ENCODE data around the gene CST3.
"Not testable (repeated sequence)": the region's sequence is repeated elsewhere in the genome, so short reads cannot be mapped to it uniquely, and the experiment has no call there.

Gene CST3, protein sequence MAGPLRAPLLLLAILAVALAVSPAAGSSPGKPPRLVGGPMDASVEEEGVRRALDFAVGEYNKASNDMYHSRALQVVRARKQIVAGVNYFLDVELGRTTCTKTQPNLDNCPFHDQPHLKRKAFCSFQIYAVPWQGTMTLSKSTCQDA

DNA sequence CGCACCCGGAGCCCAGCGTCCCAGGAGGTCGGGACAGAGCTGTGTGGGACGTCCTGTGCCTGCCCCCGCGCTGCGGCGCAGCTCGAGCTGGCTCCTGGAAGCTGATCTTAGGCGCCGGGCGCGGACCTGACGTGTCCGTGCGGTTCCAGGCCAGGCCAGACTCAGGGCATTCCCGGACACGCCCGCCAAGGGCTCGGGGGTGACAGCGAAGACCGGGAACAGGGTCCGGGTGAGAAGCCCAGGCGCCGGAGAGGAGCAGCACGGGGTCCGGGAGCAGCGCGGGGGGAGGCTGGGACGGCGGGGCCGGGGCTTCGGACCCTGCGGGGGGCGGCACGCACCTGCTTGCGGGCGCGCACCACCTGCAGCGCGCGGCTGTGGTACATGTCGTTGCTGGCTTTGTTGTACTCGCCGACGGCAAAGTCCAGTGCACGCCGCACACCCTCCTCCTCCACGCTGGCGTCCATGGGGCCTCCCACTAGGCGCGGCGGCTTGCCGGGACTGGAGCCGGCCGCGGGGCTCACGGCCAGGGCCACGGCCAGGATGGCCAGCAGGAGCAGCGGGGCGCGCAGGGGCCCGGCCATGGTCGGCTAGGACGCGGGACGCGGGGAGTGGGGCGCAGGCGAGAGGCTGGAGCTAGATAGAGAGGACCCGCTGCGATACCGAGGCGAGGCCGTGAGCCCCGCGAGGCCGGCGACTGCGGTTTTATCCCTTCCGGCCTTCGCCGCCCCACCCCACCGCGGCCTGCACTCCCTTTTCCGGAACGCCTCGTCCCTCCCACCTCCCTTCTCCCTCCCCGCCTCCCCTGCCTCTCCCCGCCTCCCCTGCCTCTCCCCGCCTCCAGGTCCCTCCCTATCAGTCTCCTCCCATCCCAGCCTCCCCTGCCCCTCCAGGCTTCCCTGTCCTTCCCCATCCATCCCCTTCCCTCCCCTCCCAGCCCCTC lies at the start of gene CST3:
TSS of gene CST3 (minus strand) at position 674 of the 940 bp plus-strand sequence. CDS start at position 581, 93 bp downstream.
- DNase-seq (ENCODE audit: low spot score): peak; percentile 4

DNA sequence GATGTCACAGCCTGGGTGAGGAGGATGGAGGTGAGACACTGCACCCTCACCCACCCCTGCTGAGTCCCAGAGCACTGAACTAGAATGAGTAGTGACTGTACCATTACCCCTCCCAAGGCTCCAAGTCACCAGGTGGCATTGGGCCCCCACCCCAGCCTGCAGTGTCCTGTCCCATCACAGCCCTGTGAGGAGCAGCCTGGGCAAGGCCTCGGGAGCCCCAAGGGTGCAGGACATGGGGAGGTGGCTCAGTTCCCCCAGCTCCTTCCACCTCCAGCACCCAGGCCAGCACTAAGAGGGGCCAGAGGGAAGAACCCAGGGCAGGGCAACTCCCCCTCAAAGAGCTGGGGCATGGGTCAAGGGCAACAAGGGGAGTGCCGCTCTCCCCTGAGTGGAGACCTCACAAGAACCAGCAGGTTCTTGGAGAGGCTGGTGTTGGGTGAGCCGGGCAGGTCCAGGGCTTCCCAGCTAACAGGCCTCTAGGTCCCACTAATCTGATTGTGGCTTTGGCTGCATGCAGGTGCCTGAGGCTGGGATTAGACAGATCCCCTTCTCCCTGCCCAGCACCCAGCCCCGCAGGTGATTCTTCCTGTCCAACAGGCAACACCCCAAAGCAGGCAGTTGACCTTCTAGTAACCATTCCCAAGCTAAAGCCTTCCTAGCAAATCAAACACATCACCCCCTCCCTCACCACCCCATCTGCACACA lies 48.4 kb upstream of the CST3 start:
- no peak for DNase-seq (ENCODE audit: low spot score)

DNA sequence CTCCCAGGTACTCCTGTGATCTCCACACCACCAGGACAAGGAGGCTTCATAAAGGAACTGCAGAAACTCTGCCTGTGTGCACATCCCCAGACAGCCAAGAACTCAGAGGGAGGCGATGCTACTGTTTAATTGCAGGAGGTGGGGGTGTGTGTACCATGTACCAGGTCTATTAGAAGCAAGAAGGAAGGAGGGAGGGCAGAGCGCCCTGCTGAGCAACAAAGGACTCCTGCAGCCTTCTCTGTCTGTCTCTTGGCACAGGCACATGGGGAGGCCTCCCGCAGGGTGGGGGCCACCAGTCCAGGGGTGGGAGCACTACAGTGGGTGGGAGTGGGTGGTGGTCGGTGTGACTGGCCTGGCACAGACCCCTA lies 47.8 kb upstream of the CST3 start:
- DNase-seq (ENCODE audit: low spot score): not testable (repeated sequence)

DNA sequence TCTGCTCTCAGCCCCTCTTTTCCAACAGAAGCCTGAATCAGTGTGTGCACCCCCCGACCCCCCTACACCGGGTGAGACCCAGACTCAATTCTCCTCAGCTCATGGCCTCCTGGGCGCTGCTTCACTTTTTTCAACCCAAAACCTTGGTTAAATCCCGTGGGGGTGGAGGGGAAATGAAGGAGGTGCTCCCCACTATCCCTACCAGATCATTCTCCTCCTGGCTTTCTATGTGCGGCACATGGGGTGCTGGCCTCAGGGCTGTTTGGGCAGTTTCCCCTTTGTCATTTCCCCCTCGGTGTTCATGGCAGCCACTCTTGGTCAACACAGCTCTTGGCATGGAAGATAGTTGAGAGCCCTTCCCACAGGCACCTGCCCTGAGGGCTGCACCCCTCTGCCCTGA lies 46.5 kb upstream of the CST3 start:
- DNase-seq (ENCODE audit: low spot score): no peak

DNA sequence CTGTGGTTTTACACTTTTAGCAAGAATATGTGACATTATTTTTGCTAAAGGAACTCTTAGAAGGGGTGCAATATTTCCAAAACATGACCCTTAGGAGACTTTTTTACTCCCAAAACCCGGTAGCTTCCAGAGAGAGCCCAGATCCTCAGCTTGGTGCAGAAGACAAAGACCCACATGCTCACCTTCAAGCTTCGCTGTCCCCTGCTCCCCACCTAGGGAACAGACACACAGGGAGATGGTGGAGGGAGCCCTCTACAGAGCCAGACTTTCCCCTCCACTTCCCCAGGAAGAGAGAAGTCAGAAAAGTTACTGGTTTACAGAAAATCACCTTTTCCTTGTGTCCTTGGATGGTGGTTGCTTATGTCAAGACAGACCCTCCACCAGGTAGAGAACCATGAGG lies 46.1 kb upstream of the CST3 start:
- no peak for DNase-seq (ENCODE audit: low spot score)

DNA sequence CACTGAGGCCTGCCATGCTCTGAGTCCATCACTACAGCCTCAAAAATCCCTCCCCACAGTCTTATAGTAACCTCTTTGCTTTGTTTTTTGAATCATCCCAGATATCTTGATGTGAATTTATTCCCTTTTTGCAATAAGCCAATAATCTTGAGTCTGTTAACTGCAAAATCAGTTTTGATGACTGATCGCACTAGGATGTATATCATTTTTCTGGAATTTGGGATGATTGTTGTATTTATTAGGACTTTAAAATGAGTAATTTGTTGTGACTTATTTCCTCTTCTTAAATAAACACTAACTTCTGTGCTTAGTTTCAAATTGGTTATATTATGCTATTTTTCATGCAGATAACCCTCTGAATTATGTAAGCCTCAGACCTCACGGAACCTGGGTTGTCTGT lies 45.5 kb upstream of the CST3 start:
- DNase-seq (ENCODE audit: low spot score): no peak

DNA sequence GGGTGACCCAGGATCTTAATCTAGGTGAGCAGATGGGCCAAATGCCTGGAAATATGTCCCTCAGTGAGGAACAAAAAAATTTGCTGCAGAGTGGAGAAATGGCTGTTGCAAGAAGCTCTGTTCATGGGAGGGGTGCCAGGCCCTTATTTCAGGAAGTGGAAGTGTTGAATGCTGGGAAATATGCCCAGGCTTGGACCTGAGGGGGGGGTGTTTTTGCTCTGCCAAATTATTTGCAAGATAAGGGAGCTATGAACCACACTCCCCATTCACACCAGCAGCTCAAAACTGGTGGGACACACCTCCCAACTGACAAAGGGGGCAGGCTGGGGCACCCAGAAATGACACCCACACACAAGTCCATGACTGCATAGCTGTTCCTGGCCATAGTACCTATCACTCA lies 42.4 kb upstream of the CST3 start:
- DNase-seq (ENCODE audit: low spot score): no peak

DNA sequence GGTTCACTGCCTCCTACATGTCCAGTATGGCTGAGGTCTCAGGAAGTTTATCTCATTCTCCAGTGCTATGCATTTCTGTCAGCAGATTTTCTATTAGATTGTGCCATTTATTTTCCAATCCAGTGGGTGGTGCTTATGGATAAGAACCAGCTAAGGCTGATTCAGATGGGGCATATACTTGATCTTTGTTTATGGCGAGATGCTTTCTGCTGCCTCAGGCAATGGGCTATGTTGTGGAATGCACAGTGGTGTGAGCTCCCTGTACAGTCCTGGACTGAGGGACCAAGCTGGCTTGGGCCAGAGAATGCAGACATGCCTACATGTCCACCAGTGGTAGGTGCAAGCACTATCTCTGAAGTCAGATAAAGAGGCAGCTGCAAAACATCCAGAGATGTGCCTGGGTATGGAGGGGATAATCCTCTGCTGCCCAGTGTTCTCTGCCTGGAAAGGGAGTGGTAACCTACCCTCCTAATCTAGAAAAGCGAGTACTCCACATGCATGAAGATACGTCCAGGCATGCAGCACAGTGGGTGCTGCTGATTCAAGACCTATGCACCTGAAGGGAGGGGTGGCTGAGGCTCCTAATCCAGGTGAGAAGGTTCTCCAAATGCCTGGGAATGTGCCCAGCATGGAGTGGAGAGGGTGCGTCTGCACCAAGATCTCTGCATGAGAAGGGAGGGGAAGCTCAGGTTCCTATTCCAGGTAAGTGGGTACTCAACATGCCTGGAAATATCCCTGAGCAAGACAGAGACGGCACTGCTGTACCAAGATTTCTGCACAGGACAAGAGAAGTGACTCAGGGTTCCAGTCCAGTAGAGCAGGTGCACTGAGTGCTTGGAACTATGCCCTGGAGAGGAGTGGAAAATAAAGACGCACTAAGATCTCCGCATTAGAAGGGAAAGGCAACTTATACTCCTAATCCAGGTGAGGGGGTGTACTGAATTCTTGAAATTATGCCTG lies 41.7 kb upstream of the CST3 start:
- no peak for DNase-seq (ENCODE audit: low spot score)

DNA sequence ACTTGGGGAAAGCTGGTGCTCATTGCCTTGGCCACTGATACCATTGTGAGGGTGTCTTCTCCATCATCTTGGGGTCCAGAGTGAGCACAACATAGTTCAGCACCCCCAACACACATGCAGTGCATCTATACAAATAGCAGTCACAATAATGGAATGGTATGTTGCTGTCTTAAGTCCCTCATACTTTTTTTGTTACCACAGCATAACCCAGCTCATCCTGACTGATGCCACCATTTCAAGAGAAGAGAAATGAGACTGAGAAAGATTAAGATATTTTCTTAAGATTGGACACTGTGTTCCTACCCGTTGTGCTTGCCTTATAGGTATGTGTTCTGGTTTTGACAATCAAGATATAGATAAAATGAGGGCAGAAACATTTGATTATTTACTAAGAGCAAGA lies 35.5 kb upstream of the CST3 start:
- no peak for DNase-seq (ENCODE audit: low spot score)

DNA sequence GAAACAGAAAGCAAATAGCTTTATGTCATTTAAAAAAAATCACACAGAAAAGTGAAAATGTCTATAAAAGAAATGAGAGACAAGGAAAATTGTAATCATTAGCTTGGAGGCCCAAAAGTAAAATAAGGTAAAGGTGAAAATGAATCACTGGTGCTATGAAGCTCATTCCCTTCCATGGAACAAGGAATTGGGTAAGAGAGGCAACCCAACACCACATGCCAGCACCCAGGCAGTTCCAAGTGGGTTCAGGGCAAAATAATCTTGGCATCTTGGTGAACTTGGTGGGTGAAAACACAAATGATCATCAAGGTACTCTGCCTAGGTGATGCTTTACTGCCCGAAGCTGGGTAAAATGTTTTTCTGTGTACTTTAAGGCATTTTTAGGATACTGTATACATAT lies 34.4 kb upstream of the CST3 start:
- no peak for DNase-seq (ENCODE audit: low spot score)

DNA sequence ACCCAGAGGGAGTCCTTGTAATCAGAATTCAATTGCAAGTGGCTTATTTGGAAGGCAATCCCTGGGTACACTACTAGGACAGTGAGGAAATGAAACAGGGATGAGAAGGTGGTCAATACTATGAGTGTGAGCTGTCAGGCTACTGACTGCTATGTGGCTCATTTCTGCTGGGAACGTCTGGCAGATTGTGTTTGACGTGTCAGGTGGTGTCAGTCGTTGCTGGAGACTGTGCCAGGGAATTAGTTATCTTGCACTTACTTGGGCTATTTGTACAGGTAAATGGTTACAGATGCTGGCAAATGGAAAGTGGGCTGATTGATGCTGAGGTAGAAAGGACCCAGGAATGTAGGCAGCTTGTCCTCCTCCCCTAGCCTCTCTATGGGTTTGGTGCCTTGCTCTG lies 33.7 kb upstream of the CST3 start:
- no peak for DNase-seq (ENCODE audit: low spot score)

DNA sequence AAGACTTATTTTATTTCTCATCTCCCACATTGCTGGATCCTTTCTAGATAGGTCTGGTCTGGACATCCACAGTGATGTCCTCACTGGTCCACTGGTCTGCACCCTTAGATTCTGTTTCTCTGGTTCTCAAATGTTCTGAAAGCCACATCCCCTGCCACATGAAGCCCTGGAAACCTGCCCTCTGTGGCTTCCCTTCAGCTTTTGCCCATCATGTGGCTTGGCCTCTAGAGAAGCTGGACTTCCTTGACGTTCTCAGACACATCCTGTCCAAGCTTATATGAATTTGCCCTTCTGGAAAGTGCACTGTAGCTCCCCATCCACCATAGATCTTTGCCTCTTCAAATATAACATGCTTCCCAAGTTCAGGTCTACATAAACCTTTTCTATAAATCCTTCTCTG lies 32.6 kb upstream of the CST3 start:
- DNase-seq (ENCODE audit: low spot score): no peak

DNA sequence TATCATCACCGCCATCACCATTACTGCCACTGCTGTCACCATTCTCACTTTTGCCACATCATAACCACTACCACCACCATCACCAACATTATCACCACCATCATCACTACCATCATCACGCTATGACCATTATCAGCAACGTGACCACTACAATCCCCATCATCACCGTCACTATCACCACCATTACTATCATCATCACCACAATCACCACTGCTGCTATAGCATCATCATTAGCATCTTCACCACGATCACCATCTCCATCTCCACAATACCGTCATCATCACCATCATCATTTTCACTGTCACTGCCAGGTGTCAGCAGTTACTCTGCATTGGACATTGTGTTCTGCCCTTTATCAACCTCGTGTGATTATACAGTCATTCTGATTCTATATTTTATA lies 32.1 kb upstream of the CST3 start:
- DNase-seq (ENCODE audit: low spot score): no peak

DNA sequence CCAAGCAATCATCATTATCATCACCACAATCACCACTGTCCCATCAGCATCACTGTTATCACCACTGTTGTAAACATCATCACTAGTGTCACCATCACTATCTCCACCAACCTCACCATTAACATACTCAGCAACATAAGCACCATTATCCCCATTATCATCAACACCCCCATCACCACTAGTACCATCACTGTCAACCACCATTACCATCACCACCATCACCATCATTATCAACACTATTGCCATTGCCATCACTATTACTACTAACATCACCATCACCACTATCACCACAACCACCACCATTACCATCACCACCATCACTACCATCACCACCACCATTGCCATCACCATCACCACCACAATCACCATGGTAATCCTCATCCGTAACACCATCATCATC lies 31.6 kb upstream of the CST3 start:
- no peak for DNase-seq (ENCODE audit: low spot score)

DNA sequence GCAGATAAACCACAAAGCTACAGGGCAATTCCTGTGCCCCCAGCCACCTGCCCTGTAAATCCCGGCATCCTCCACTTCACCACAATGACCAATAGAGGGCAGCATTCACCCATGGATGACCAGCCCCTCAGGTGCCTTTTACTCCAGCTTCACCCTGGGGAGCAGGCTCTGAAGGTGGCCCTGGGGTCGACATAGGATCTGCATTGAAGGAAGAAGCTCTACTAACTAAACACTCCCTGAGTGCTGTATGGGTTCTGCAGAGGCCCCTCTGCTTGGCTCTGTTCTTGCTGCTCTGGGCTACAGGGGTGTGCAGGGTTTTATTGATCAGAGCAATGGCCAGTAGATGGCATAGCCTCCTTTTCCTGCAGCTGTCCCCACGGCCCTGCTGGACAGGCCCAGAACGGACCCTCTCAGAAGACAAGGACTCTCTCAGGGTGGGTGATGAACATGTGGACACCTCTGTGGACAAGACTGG lies 30.8 kb upstream of the CST3 start:
- DNase-seq (ENCODE audit: low spot score): peak; percentile 38

DNA sequence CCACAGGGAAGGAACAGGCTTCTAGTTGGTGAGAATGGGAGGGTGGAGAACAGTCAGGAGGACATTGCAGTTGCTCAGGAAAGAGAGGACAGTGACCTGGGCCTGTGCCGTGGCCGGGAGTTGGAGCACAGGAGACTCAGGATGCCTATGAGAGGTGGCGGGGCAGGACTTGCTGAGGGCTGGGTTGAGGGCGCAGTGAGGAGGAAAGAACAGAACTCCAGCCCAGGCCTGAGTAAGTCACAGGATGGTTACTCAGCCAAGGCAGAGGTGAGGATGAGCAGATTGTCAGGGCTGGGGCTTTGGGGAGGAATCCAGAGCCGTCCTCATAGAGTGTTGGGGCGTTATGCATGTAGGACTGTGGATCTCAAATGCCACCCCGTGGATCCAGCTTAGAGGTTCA lies 29.9 kb upstream of the CST3 start:
- no peak for DNase-seq (ENCODE audit: low spot score)

DNA sequence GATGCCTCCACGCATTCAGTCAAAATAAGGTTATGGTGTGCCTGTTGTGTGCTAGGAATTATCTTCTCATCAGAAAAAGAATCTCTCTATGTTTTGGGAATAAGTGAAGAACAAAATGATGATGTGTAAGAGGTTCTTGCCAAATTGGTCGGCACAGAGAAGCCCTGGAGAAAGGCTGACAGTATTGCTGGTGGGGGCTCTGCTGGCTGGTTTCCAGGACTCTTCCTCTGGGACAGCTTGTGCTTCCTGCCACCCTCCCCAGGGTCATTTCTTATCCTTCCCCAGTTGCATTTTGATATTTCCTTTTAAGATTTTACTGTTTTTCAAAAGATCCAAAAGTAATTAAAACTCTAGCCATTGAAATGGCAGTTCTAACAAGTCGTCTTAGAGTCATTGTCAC lies 28.9 kb upstream of the CST3 start:
- no peak for DNase-seq (ENCODE audit: low spot score)

DNA sequence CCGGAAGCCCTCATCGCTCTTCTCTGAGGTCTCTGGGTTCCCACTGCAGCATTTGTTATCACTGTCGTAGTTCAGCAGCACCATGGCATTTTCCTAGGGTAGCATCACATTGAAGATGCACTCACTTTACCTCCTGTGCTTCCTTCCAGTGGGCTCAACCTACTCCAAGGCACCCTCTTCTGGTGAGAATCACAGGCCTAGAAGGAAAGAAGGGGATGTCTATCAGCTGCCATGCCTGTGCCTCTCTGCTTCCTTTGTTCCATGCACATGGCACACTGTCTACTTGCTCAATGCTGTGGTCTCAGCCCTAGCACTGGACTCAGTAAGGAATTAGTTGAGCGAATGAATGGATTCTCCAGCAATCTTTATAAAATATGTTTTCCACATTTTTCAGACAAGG lies 28.4 kb upstream of the CST3 start:
- DNase-seq (ENCODE audit: low spot score): no peak

DNA sequence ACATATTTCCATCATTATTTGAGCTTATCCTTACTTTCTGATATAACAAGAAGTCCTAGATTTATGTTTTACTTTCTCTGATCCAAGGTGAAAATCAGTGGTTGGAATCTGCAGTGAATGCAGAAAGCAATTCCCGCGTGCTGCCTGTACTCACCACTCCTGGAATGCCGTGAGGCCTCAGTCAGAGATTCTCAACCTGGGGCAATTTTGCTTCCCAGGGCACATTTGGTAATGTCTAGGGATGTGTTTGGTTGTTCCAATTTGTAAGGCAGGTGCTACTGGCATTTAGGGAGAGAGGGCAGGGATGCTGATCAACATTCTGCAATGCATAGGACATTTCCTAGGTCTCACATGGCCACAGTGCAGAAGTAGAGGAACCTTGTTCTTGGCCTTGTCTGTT lies 27.2 kb upstream of the CST3 start:
- no peak for DNase-seq (ENCODE audit: low spot score)

DNA sequence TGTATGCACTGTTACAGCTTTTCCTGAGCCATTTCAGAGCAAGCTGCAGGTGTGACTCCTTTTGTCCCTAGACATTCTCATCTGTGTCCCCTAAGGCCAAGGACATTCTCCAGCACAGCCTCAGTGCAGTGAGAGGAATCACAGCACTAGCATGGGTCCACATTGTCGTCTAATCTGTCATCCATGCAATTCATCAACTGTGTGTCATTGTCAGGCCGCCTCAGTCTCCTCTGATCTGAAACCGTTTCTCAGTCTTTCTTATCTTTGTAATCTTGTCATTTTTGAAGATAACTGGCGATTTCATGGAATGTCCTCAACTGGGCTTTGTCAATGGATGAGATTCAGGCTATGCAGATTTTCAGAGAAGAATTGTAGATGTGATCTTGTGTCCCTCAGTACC lies 26.3 kb upstream of the CST3 start:
- DNase-seq (ENCODE audit: low spot score): not testable (repeated sequence)

DNA sequence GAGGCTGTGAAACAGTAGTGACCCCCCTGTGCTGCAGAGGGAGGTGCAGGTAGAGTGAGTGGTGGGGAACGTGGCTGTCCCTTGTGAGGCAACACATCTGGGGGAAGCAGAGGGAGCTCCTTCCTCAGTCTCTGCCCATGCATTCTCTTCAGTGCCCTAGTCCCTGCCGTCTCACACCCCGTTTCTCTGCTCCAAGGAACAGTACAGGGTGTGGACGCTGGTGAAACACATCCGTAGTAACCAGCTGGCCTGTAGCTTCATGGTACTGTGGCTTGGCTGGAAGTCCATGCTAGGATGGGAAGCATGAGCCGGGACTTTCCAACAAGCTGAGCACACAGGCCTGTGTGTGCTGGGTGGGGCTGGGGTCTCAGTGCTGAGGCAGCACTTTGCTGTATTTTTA lies 25.4 kb upstream of the CST3 start:
- no peak for DNase-seq (ENCODE audit: low spot score)

All from hematopoietic multipotent progenitor cell treated with erythropoietin and hydrocortisone succinate and interleukin-3 and kit ligand, for 17 days (in vitro differentiated cells).